CD14-positive monocyte (primary cell): ENCODE data around the gene ABCC9. TPM values are rescaled to one million over a fixed set of nuclear protein-coding genes. Genes with fewer than 3 reads are reported as not detected.

ENCODE experiments used
- DNase-seq, 3 donors: peaks; one replicate each; pipeline ENCODE4 v3.0.0-alpha.2; 2011 to 2022
- H2AFZ ChIP-seq: 2 replicates; pipeline ENCODE4 v1.6.0; 2012; ENCODE audit warnings: mild to moderate bottlenecking, low read depth, low read length, inconsistent platforms; ENCODE audit not compliant: insufficient read depth, poor library complexity, severe bottlenecking
- H3K27ac ChIP-seq, 2 donors: 1 replicate in 1 of 2; 2 replicates in 1 of 2; pipeline ENCODE4 v1.5.1; 2012 to 2013; ENCODE audit warnings: low read length in 2 of 2, control low read depth in 1 of 2, inconsistent platforms in 1 of 2, low read depth in 1 of 2, mild to moderate bottlenecking in 1 of 2
- H3K27me3 ChIP-seq, 2 donors: one replicate each; pipeline versions ENCODE4 v1.6.0 to v1.6.1; 2011 to 2013; ENCODE audit warnings: low read length in 2 of 2; ENCODE audit not compliant: control insufficient read depth in 2 of 2, insufficient read depth in 2 of 2
- H3K36me3 ChIP-seq, 2 donors: replicated peaks in 1 of 2; 1 replicate in 1 of 2; 2 replicates in 1 of 2; pipeline versions ENCODE4 v1.5.1 to v1.6.1; 2012 to 2013; ENCODE audit warnings: low read length in 2 of 2, control low read depth in 1 of 2, inconsistent platforms in 1 of 2, mild to moderate bottlenecking in 1 of 2; ENCODE audit not compliant: insufficient read depth in 2 of 2, control insufficient read depth in 1 of 2
- H3K4me1 ChIP-seq, 2 donors: 1 replicate in 1 of 2; 2 replicates in 1 of 2; pipeline versions ENCODE4 v1.5.1 to v1.6.1; 2012 to 2013; ENCODE audit warnings: low read length in 2 of 2, control low read depth in 1 of 2, inconsistent platforms in 1 of 2, mild to moderate bottlenecking in 1 of 2, moderate library complexity in 1 of 2; ENCODE audit not compliant: insufficient read depth in 2 of 2, control insufficient read depth in 1 of 2
- H3K4me2 ChIP-seq: replicated peaks from 2 replicates; pipeline ENCODE3; 2012; ENCODE audit warnings: low read length, moderate library complexity, mild to moderate bottlenecking; ENCODE audit not compliant: poor library complexity, severe bottlenecking; ENCODE audit errors: extremely low read depth
- H3K4me3 ChIP-seq, 3 experiments: fragments of 200-600 bp in 1 of 3; sonication (generic) in 1 of 3; replicated peaks in 1 of 3; 1 replicate in 2 of 3; 2 replicates in 1 of 3; pipeline ENCODE4 v1.5.1; 2011 to 2013; ENCODE audit warnings: low read length in 3 of 3, mild to moderate bottlenecking in 3 of 3, control low read depth in 2 of 3, low read depth in 2 of 3, inconsistent platforms in 1 of 3, moderate library complexity in 1 of 3
- H3K79me2 ChIP-seq: 2 replicates; pipeline ENCODE4 v1.6.0; 2012; ENCODE audit warnings: mild to moderate bottlenecking, control low read depth, inconsistent platforms, low read length, moderate library complexity; ENCODE audit not compliant: insufficient read depth
- H3K9ac ChIP-seq: 2 replicates; pipeline ENCODE4 v1.6.0; 2017; ENCODE audit warnings: low read length, mild to moderate bottlenecking; ENCODE audit not compliant: insufficient read depth, poor library complexity, severe bottlenecking
- H3K9me3 ChIP-seq, 2 donors: replicated peaks in 1 of 2; 1 replicate in 1 of 2; 2 replicates in 1 of 2; pipeline versions ENCODE4 v1.5.1 to v1.6.1; 2012 to 2013; ENCODE audit warnings: low read length in 2 of 2, control low read depth in 1 of 2; ENCODE audit not compliant: control insufficient read depth in 1 of 2, insufficient read depth in 1 of 2
- H4K20me1 ChIP-seq: 2 replicates; pipeline ENCODE4 v1.6.0; 2012; ENCODE audit warnings: mild to moderate bottlenecking, low read length, control low read depth, moderate library complexity; ENCODE audit not compliant: insufficient read depth
- H3K27ac Mint-ChIP-seq, 7 donors: one replicate each; pipeline ENCODE4 v1.8.0; 2020; ENCODE audit warnings: mild to moderate bottlenecking in 7 of 7, mixed read lengths in 7 of 7, moderate library complexity in 6 of 7, inconsistent platforms in 2 of 7
- H3K27me3 Mint-ChIP-seq, 3 donors: one replicate each; pipeline ENCODE4 v1.8.0; 2021 to 2022; ENCODE audit warnings: low read depth in 3 of 3, mild to moderate bottlenecking in 3 of 3, mixed read lengths in 3 of 3, moderate library complexity in 3 of 3, inconsistent platforms in 1 of 3
- H3K36me3 Mint-ChIP-seq, 2 donors: one replicate each; pipeline ENCODE4 v1.8.0; 2020; ENCODE audit warnings: mixed read lengths in 2 of 2, inconsistent platforms in 1 of 2, mild to moderate bottlenecking in 1 of 2
- H3K4me1 Mint-ChIP-seq: one replicate; pipeline ENCODE4 v1.8.0; 2020; ENCODE audit warnings: mild to moderate bottlenecking, mixed read lengths
- H3K4me3 Mint-ChIP-seq, 2 donors: one replicate each; pipeline ENCODE4 v1.8.0; 2020; ENCODE audit warnings: mild to moderate bottlenecking in 2 of 2, mixed read lengths in 2 of 2, moderate library complexity in 1 of 2
- H3K9me3 Mint-ChIP-seq, 7 donors: one replicate each; pipeline ENCODE4 v1.8.0; 2020 to 2022; ENCODE audit warnings: mixed read lengths in 7 of 7, mild to moderate bottlenecking in 6 of 7, moderate library complexity in 6 of 7, inconsistent platforms in 2 of 7
- WGBS: methylation state at CpG from one replicate; pipeline ENCODE4 v1.1.5; 2013; ENCODE audit warnings: missing lambda C conversion rate; ENCODE audit not compliant: insufficient coverage; 5-methylcytosine and 5-hydroxymethylcytosine counted together
- intact Hi-C, 2 donors: fragments of 100-400 bp; cut with micrococcal nuclease; formaldehyde crosslinking; loops; one replicate each; pipeline versions ENCODE4 v1.15.0 to v1.15.1; 2023
- polyA plus RNA-seq, 3 donors: library from polyadenylated mRNA; depleted of rRNA in 1 of 3; unstranded in 2 of 3; stranded (reverse) in 1 of 3; fragments of 300-500 nt in 2 of 3; fragments of >200 nt in 1 of 3; fragmentation: Illumina TruSeq in 2 of 3; gene quantifications; 1 replicate in 2 of 3; 2 replicates in 1 of 3; pipeline ENCODE4 v1.2.3, GENCODE V29; 2012 to 2021
- TF ChIP-seq, protein P1 (sequence below): fragments of 200-600 bp; IDR thresholded peaks from one replicate; pipeline ENCODE4 v1.8.0; 2022; ENCODE audit warnings: antibody characterized with exemption, mild to moderate bottlenecking

Gene ABCC9
- polyA plus RNA-seq, 3 donors: not detected

DNA sequence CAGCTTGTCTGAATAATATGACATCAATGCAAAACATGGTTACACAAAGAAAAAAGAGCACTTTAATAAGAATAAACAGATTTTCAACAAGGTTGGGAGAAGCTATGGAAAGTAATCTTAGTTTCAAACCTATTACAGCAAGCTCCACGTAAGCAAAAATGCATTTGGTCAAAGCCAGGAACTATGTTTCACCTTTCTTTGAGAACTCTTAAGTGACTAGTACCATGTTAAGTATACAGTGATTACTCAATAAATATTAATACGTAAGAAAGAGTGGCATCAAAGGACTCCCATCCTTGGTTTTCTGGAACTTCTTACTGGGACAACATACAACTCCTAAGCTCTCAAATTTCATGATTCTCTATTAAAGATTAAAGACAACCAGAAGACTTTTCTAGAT, 80.7 kb downstream of the ABCC9 start:
- Histone ChIP-seq H3K36me3 (no peaks in the 10 kb centered on the region), H3K27me3 (no peaks in the 10 kb centered on the region), H3K4me1 (no peaks in the 10 kb centered on the region), H4K20me1 (no peaks in the 10 kb centered on the region), H3K27ac (no peak overlapping the region), H3K4me3 (no peak overlapping the region), H3K9ac (no peak overlapping the region), H3K79me2 (no peaks in the 10 kb centered on the region), H3K9me3 (no peaks in the 10 kb centered on the region), H3K4me2 (no peak overlapping the region), H2AFZ (no peak overlapping the region)
- TF ChIP-seq, protein P1, sequence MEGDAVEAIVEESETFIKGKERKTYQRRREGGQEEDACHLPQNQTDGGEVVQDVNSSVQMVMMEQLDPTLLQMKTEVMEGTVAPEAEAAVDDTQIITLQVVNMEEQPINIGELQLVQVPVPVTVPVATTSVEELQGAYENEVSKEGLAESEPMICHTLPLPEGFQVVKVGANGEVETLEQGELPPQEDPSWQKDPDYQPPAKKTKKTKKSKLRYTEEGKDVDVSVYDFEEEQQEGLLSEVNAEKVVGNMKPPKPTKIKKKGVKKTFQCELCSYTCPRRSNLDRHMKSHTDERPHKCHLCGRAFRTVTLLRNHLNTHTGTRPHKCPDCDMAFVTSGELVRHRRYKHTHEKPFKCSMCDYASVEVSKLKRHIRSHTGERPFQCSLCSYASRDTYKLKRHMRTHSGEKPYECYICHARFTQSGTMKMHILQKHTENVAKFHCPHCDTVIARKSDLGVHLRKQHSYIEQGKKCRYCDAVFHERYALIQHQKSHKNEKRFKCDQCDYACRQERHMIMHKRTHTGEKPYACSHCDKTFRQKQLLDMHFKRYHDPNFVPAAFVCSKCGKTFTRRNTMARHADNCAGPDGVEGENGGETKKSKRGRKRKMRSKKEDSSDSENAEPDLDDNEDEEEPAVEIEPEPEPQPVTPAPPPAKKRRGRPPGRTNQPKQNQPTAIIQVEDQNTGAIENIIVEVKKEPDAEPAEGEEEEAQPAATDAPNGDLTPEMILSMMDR: no peak
- intact Hi-C loops: no loop called here
- DNase-seq: no peak
- Mint-ChIP-seq H3K4me1 (no peaks in the 10 kb centered on the region), H3K9me3 (peaks cover 0 to 8% (median 2%) of the 10 kb centered on the region in 7 donors), H3K27ac (no peak overlapping the region), H3K36me3 (no peaks in the 10 kb centered on the region), H3K27me3 (peaks cover 0 to 3% (median 0%) of the 10 kb centered on the region in 3 donors), H3K4me3 (no peak overlapping the region)
- no CpG with 5 or more reads among the region's 2 CpGs for WGBS

DNA sequence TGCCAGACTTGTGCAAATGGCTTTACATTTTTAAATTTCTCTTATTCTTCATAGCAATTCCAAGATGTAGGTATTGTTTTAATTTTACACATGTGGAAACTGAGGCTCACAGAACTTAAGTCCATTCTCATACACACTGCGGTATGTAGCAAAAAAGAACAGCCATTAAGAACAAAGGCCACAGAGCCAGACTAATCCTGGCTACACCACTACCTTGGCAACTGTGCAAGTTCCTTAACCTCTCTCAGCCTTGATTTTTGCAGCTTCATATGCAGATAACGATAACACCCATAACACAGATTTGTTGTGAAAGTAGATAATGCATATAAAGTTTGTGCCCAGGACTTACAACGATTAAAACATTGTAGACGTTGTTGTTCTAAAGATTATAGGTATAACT, 81.1 kb downstream of the ABCC9 start:
- no peaks in the 10 kb centered on the region for H3K27me3 ChIP-seq
- no peak overlapping the region for H2AFZ ChIP-seq
- H3K9ac ChIP-seq: no peak overlapping the region
- Mint-ChIP-seq H3K9me3 (peaks cover 0 to 9% (median 3%) of the 10 kb centered on the region in 7 donors), H3K27ac (no peak overlapping the region), H3K27me3 (peaks cover 0 to 3% (median 0%) of the 10 kb centered on the region in 3 donors), H3K4me1 (no peaks in the 10 kb centered on the region), H3K4me3 (no peak overlapping the region), H3K36me3 (no peaks in the 10 kb centered on the region)
- no peak for DNase-seq
- H3K27ac ChIP-seq: no peak overlapping the region
- no peaks in the 10 kb centered on the region for H3K36me3 ChIP-seq
- H3K4me2 ChIP-seq: no peak overlapping the region
- H3K9me3 ChIP-seq: no peaks in the 10 kb centered on the region
- H4K20me1 ChIP-seq: no peaks in the 10 kb centered on the region
- no peaks in the 10 kb centered on the region for H3K79me2 ChIP-seq
- H3K4me1 ChIP-seq: no peaks in the 10 kb centered on the region
- TF ChIP-seq, protein P1: no peak
- H3K4me3 ChIP-seq: no peak overlapping the region
- WGBS: no CpG with 5 or more reads among the region's 4 CpGs
- intact Hi-C loops: no loop called here
